ENCODE measurements around the gene MRNIP. TPM values are rescaled to one million over a fixed set of nuclear protein-coding genes. Genes with fewer than 3 reads are reported as not detected.
"Not testable (repeated sequence)": the region's sequence is repeated elsewhere in the genome, so short reads cannot be mapped to it uniquely, and the experiment has no call there.

MRNIP gene
- total RNA-seq, 2 experiments from 2014 or later = 11.7 to 16.8 TPM

GRCh38 chr5:179789278-179789677, 69.3 kb downstream of the MRNIP start:
- H3K27ac Mint-ChIP-seq; H3K27me3 Mint-ChIP-seq; POLR2A ChIA-PET; H3K4me3 Mint-ChIP-seq; DNase-seq; H3K9me3 Mint-ChIP-seq; H3K36me3 Mint-ChIP-seq (ENCODE audit: low read depth): not testable (repeated sequence)
- peaks cover 20% of the 10 kb centered on the region for H3K4me1 Mint-ChIP-seq
- CTCF ChIA-PET = interaction anchor here (1.0 kb wide), 1 partner anchor 86 kb away, joined by 3 read pairs; no protein-coding TSS in a partner anchor

- H3K27me3 Mint-ChIP-seq = no peaks in the 10 kb centered on the region
- no peak overlapping the region for H3K27ac Mint-ChIP-seq
- CTCF ChIA-PET = no interaction called here
- peaks cover 10% of the 10 kb centered on the region for H3K4me1 Mint-ChIP-seq
- no peak overlapping the region for H3K4me3 Mint-ChIP-seq
- POLR2A ChIA-PET = no interaction called here
- no peak for DNase-seq
- no peaks in the 10 kb centered on the region for H3K36me3 Mint-ChIP-seq (ENCODE audit: low read depth)
- no peaks in the 10 kb centered on the region for H3K9me3 Mint-ChIP-seq
Observed at GRCh38 chr5:179788193-179788854, 70.3 kb downstream of the MRNIP start.

Small RNA genes lying within 50 kb of the gene (microRNA-seq; reads per million reads assigned to microRNA genes)
- gene MIR1229 (ENCODE audit: borderline microRNAs expressed, borderline replicate concordance) = 3.2 reads per million, percentile 19 among the genes with 10 or more reads in this experiment

Other genes starting within 250 kb of the MRNIP start
- gene HNRNPH1, start 235.1 kb downstream of the MRNIP start, total RNA-seq = 100 to 1,000 TPM; 895 to 954 TPM
- gene CBY3, start 177.8 kb downstream of the MRNIP start, total RNA-seq = under 1 TPM; 0.35 to 0.44 TPM
- 100 to 1,000 TPM; 369 to 418 TPM for gene CANX, start 159.8 kb downstream of the MRNIP start, total RNA-seq
- 10 to 100 TPM; 34.3 to 34.9 TPM for gene MAML1, start 126.0 kb downstream of the MRNIP start, total RNA-seq
- 1 to 10 TPM; 1.4 to 2.5 TPM for gene LTC4S, start 64.8 kb downstream of the MRNIP start, total RNA-seq
- 10 to 100 TPM; 86.2 to 87.7 TPM for gene MGAT4B, start 52.0 kb downstream of the MRNIP start, total RNA-seq
- 10 to 100 TPM; 79.6 to 93.0 TPM for gene SQSTM1, start 37.9 kb downstream of the MRNIP start, total RNA-seq
- 10 to 100 TPM; 86.4 to 92.9 TPM for gene TBC1D9B, start 49.1 kb upstream of the MRNIP start, total RNA-seq
- gene RNF130, start 212.9 kb upstream of the MRNIP start, total RNA-seq = 1 to 10 TPM; 3.8 to 4.3 TPM